Measurements from ENCODE around the gene LRRC43.
A peak's percentile ranks its signal among the peaks of the same experiment; 100 is the strongest.
"Not testable (repeated sequence)": the region's sequence is repeated elsewhere in the genome, so short reads cannot be mapped to it uniquely, and the experiment has no call there.

LRRC43 gene

DNA sequence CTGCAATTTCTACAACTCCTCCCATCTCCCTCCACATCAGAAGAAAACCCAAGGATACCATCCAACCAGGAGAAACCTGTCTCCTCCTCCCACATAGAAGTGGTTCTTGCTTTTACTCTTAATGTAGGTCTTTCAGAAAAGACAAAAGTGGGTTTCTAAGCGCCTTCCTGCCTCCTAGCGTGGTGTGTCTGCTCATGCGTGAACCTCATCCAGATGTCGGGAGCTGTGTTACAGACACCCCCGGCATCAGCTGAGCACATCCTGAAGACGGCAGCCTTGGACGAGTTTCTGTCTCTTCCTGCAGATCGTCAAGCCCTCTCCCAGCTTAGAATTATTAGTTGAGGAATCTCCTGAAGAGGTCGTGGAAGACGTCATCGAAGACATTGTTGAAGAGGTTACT is 9.5 kb downstream of the LRRC43 start:
- no peak for DNase-seq (ENCODE audit: low read depth in 2 of 2, low spot score in 1 of 2)

DNA sequence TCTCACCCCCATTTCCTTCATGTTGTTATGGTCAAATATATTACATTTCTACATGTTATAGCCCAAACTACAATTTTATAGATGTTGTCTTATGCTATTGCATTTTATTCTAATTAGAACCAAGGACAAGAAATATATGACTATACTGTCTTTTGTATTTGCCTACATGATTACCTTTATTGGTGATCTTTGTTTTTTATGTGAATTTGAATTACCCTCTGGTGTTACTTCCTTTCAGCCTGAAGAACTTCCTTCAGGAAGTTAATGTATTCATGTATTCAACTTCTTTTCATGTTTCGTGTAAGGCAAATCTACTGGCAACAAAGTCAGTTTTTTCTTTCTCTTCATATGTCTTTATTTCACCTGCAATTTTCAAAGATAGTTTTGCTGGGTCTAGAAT is 11.9 kb downstream of the LRRC43 start:
- no peak for DNase-seq (ENCODE audit: low read depth in 2 of 2, low spot score in 1 of 2)

DNA sequence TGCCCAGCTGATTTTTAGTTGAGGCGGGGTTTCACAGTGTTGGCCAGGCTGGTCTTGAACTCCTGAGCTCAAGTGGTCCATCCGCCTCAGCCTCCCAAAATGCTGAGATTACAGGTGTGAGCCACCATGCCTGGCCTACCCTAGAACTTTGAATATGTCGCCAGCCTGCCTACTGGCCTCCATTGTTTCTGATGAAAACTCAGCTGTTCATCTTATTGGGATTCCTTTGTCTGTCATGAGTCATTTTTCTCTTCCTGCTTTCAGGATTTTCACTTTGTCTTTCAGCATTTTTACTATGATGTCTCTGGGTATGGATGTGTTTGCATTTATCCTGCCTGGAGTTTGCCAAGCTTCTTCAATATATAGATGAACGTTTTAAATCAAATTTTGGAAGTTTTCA is 12.5 kb downstream of the LRRC43 start:
- DNase-seq (ENCODE audit: low read depth in 2 of 2, low spot score in 1 of 2): no peak

DNA sequence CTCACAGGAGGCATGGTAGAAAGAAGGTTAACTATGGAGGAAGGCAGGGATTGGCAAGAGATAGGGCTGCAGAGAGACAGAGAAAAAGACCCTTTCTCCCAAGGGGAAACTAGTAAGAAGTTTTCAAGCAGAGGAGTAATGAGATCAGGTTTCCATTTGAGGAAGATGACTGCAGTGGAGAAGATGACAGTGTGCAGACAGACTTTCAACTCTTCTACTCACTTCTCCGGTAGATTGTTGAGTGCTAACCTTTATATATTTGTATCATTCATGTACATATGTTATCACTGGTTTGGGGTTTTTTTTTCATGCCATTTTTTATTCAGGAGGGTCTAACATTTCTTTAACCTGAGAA is 14.7 kb downstream of the LRRC43 start:
- DNase-seq (ENCODE audit: low read depth in 2 of 2, low spot score in 1 of 2): no peak

DNA sequence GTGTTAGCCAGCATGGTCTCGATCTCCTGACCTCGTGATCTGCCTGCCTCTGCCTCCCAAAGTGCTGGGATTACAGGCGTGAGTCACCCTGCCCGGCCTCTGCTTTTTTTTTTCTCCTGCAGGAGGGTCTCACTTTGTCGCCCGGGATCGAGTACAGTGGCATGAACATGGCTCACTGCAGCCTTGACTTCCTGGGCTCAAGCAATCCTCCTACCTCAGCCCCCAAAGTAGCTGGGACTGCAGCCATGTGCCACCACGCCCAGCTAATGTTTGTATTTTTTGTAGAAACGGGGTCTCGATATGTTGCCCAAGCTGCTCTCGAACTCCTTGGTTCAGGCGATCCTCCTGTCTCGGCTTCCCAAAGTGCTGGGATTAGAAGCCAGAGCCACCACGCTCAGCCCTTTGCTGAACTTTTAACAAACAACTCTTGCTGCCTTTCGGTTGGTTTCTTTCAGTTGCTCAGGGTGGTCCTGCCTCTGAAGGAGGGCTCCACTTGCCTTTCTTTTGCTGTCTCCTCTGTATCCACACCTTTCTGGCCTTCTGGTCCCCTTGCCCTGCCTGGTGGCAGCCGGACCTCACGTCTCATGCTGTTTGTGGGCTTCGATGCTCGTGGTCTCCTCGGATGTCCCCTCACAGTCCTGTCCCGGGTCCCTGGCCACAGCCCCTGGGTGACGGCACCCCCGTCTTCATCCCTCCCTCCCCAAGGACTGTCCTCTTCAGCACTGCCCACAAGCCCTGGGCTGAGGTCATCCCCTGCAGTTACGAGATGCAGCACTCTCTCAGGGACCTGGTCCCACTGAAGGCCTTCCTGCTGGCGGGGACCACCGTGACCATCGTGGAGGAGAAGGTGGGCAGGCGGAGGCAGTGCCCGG is 16.8 kb downstream of the LRRC43 start:
- DNase-seq (ENCODE audit: low read depth in 2 of 2, low spot score in 1 of 2): no peak

DNA sequence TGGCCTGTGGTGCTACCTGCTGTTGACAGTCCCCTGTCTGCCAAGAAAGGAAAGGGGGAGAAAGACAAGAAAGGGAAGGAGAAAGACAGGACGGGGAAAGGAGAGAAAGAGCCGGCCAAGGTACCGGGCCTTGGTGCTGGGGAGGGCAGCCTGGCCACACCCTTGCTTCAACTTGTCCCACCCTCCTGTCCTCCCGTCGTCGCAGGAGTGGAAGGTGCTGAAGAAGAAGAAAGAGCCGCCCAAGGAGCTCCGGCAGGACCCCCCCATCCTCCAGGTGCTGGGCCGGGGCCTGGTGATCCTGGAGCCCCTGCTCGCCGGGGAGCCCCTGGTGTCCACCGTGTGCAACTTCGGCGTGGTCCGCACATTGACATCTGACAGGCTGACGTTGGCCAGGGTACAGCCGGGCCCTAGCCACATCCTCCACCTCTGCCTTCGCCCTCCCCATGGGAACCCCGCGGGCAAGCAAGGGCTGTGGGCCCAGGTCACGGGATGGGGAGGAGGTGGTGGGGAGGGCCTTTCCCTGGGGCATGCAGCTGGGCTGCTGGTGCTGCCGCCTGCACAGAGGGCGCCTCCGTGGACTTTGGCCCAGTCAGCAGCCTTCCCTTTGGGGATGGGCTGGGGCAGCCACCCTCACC is 17.7 kb downstream of the LRRC43 start:
- no peak for DNase-seq (ENCODE audit: low read depth in 2 of 2, low spot score in 1 of 2)

DNA sequence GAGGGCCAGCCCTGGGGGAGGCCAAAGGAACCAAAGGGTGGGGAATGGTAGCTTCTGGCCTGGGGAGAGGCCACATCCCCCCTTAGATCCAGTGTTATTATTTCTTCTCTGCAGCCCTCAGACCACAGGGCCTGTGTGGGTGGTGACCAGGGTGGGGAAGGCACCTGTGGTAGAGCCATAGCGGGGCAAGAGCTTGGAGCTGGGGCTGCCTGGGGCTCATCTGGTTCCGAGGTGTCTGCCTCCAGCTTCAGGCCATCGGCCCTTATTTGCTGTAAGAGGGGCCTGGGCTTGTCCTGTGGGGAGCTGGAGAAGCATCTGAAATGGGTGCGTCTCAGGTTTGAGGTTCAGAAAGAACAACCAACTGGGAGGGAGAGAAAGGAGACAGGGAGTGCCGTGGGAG is 18.5 kb downstream of the LRRC43 start:
- no peak for DNase-seq (ENCODE audit: low read depth in 2 of 2, low spot score in 1 of 2)

DNA sequence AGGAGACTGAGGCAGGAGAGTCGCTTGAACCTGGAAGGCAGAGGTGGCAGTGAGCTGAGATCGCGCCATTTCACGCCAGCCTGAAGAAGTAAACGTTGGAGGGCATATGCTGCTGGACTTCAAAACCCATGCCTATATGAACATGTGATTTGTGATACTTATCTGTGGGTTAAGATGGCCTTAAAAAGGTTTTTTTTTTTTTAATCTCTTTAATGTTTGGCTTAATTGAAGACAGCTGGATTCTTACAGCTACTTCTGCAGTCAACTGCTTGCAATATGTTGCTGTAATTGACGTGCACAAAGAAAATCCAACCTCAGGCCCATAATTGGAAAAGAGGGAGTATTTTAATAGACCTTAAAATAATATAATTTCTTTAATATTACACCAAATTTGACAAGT is 19.1 kb downstream of the LRRC43 start:
- no peak for DNase-seq (ENCODE audit: low read depth in 2 of 2, low spot score in 1 of 2)

DNA sequence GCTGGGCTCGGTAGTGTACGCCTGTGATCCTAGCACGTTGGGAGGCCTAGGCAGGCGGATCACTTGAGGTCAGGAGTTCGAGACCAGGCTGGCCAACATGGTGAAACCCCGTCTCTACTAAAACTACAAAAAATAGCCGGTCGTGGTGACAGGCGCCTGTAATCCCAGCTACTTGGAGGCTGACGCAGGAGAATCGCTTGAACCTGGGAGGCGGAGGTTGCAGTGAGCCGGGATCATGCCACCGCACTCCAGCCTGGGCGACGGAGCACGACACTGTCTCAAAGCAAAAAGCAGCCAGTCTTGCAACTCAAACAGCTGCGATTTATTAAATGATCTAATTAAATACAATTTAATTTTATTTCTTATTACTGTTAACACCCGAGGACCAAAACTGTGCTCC is 19.9 kb downstream of the LRRC43 start:
- not testable (repeated sequence) for DNase-seq (ENCODE audit: low read depth in 2 of 2, low spot score in 1 of 2)

DNA sequence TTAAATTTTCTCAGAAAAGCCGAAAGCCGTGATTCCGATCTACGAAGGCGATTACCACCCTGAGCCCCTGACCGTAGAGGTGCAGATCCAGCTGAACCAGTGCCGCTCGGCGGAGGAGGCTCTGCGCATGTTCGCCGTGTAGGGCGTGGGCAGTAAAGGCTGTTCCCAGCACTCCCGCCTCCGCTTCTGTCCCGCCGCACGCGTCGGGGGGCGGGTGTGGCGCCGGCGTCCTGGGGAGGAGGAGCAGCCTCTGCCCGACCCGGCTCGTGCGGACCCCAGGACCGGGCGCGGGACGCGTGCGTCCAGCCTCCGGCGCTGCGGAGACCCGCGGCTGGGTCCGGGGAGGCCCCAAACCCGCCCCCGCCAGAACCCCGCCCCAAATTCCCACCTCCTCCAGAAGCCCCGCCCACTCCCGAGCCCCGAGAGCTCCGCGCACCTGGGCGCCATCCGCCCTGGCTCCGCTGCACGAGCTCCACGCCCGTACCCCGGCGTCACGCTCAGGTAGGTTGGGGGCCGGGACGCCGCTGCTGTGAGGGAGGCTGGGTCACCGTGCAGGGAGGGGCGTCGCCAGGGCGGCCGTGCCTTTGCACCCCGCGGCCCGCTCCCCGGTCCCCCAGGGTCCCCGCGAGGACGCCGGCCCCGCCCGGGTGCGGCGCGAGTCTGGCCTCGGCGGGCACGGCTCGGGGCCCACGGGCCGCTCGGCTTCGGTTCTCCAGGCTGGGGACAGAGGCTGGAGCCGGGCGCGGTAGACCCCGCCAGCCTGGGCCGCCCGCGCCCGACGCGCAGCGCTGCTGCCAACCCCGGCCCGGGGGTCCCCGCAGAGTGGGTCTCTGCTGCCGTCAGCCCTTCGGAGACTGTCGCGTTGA is 20.6 kb downstream of the LRRC43 start, which contains the start of gene B3GNT4:
Gene B3GNT4, plus strand, starts transcription at position 409 of the 866 bp plus-strand sequence. CDS start 910 bp downstream, outside the sequence.
- DNase-seq (ENCODE audit: low read depth in 2 of 2, low spot score in 1 of 2): peak in 1 of 2 donors; percentile 40

DNA sequence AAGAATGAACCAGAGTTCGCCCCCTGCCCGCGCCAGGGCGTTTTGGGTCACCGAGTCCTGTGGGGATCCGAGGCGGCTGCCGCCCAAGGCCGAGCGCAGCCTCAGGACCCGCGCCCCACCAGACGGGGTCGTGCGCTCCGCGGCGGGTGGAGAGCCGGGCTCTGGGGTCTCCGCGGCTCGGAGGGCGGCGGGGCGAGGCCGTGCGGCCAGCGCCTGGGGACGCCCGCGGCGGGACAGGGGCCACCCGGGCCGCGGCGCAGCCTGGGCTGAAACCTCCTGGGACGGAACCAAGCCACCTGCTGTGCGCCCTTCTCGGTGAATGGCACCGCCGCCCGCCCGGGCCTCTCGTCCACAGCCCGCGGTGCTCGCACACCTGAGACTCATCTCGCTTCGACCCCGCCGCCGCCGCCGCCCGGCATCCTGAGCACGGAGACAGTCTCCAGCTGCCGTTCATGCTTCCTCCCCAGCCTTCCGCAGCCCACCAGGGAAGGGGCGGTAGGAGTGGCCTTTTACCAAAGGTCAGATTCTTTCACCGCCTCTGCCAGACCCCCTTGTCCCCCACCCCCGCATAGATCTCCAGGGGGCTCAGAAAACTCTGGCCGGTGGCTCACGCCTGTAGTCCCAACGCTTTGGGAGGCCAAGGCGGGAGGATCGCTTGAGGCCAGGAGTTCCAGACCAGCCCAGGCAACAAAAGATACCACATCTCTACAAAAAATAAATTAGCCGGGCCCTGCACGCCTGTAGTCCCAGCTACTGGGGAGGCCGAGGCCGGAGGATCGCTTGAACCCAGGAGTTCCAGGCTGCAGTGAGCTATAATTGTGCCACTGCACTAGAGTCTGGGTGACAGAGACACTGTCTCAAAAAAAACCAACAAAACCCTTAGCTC is 21.5 kb downstream of the LRRC43 start:
- DNase-seq (ENCODE audit: low read depth in 2 of 2, low spot score in 1 of 2): no peak

DNA sequence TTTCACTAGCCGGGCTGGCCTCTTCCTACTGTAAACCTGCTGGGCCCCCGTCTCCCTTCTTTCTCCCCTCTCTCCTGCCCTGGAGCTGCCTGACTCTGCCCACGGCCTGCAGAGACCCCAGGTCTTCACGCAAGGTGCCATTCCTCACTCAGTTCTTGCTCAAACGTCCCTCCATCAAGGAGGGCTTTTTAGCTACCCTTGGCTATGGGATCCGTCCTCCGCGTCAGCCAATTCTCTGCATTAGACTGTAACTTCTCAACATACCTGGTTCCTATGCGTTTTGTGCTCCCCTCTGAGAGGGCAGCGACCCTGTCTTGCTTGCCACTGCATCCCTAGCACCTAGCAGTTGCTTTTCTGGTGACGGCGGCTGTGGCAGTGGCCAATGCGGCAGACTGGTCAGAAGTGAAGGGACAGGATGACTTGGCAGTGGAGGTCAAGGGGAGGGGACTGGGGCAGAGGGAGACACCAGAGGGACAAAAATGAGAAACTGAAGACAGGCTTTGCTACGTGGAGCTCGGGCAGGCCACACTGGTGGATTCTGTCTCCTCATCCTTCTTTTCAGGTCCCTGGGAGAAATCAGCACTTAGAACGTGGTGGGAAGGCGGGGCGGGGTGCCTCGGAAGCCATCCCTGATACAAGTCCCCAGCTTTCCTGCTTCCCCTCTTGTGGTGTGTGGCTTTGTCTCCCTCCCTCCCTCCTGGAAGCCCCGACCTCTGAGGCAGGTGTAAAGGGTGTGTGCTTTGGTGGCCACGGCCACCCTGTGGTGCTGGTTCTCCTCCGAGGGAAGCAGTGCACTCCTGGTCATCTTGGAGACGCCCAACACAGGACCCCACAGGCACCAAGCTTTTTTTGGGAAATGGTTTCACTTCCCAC is 22.4 kb downstream of the LRRC43 start:
- no peak for DNase-seq (ENCODE audit: low read depth in 2 of 2, low spot score in 1 of 2)

DNA sequence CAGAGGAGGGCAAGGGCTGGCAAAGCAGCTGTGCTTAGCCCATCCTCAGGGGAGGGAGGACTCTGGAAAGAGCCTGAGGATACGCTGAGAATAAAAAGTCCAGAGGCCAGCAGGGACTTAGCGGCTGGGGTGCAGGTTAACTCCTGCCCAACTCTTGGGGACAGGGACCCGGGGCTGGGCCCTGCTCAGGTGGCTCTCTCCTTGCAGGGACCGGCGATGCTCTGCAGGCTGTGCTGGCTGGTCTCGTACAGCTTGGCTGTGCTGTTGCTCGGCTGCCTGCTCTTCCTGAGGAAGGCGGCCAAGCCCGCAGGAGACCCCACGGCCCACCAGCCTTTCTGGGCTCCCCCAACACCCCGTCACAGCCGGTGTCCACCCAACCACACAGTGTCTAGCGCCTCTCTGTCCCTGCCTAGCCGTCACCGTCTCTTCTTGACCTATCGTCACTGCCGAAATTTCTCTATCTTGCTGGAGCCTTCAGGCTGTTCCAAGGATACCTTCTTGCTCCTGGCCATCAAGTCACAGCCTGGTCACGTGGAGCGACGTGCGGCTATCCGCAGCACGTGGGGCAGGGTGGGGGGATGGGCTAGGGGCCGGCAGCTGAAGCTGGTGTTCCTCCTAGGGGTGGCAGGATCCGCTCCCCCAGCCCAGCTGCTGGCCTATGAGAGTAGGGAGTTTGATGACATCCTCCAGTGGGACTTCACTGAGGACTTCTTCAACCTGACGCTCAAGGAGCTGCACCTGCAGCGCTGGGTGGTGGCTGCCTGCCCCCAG is 23.4 kb downstream of the LRRC43 start:
- DNase-seq (ENCODE audit: low read depth in 2 of 2, low spot score in 1 of 2): no peak

DNA sequence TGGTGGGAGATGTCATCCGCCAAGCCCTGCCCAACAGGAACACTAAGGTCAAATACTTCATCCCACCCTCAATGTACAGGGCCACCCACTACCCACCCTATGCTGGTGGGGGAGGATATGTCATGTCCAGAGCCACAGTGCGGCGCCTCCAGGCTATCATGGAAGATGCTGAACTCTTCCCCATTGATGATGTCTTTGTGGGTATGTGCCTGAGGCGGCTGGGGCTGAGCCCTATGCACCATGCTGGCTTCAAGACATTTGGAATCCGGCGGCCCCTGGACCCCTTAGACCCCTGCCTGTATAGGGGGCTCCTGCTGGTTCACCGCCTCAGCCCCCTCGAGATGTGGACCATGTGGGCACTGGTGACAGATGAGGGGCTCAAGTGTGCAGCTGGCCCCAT is 24.1 kb downstream of the LRRC43 start:
- no peak for DNase-seq (ENCODE audit: low read depth in 2 of 2, low spot score in 1 of 2)

DNA sequence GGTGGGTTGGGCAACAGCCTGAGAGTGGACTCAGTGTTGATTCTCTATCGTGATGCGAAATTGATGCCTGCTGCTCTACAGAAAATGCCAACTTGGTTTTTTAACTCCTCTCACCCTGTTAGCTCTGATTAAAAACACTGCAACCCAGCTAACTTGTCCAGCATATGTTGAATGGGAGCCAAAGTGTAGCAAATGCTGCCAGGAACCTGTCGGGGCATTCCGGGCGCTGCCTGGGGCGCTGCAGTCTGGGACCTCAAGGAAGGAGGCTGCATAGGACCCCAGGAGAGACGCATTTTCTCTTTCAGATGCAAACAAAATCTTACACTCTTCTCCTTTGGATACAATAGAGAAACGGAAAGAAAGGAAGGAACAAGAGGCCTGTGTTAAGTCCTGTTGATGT is 24.5 kb downstream of the LRRC43 start:
- DNase-seq (ENCODE audit: low read depth in 2 of 2, low spot score in 1 of 2): no peak

DNA sequence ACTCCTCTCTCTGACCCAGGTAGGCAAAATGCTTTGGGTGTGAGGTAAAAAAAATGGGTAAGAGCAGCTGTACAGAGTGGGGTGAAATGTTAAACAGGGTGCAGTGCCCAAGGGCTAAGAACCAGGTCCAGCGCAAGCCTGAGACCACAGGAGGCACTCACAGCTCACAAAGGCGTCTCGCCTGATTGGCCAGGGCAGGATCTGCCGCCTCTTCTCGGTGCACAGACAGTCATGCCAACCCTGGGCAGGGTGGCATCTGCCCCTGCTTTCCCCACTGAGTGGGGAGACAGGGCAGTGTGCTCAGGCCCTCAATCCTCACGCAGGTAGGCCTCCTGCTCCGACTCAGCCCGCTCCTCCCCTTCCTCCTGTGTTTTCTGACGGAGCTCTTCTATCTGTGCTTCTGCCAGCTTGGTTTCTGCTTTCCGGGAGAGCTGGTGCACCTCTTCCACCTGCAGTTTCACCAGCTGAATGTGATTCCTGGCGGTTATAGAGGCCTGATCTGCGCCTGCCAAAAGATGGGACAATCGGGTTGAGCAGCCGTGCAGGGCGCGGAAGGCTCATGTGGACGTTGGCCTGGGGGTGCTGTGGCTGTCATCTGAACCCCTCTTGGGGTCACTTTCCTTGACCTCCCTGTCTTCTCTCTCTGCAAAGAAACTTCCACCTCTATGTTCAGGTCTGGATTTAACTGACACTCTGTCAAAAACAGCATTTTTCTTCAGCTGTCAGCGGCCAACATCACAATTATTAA is 25.3 kb downstream of the LRRC43 start:
- no peak for DNase-seq (ENCODE audit: low read depth in 2 of 2, low spot score in 1 of 2)

DNA sequence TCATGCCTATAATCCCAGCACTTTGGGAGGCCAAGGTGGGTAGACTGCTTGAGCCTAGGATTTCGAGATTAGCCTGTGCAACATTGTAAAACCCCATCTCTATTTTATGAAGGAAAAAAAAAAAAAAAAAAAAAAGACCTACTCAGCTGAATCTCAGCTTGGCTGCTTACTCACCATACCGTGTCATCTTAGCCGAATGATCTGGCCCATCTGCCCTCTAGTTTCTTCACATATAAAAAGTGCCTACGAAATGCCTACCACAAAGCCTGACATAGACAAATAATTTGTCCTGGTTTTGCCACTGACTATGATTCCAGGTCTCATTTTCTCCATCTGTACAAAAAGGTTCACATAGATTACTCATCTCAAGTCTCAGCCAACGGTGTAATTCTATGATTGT is 32.8 kb downstream of the LRRC43 start:
- DNase-seq (ENCODE audit: low read depth in 2 of 2, low spot score in 1 of 2): no peak

DNA sequence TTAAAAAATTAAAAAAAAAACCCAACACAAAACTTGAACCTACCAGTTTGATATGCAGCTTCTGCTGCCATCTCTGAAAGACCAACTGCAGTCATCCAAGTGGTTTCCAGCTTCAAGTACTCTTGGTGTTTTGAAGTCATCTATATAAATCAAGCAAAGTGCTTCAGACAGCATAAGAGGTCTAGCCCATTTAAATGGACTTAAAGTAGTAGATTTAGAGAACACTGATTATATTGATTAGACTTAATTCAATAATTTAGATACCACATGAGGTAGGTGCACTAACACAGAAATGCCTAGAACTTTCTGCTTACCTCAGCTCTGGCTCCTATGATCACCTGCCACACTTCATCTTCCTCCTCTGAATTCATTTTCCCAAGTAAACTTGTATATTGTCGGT is 33.5 kb downstream of the LRRC43 start:
- DNase-seq (ENCODE audit: low read depth in 2 of 2, low spot score in 1 of 2): no peak
